CD4-positive, alpha-beta T cell treated with Interleukin-17A for 4 hours (primary cell): ENCODE data around the gene SLC20A1.
"Not testable (repeated sequence)": the region's sequence is repeated elsewhere in the genome, so short reads cannot be mapped to it uniquely, and the experiment has no call there.

Source experiments
- DNase-seq: peaks from one replicate; pipeline ENCODE4 v3.0.0-alpha.2; 2020; ENCODE audit warnings: mixed read lengths

SLC20A1 gene

GRCh38 chr2:112648081-112648480 is 2.3 kb downstream of the SLC20A1 start:
- DNase-seq = no peak

DNA sequence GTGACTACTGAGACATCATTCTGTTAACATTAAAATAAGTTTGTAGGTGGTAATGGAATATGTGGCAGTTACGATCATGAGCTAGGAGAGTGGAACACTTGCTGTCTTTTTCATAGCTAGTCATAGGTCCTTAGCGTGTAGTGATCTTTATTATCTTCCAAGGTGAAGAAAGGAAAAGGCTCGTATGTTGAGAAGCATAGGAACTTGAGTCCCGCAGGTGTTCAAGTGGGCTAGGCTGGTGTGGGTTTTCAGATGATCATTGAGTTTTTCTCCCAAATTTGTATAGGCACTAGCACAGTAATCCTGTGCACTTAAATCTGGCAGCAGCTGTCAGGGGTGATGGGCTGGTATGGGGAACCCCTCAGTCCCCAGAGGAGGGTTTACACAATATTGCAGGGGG is 10.9 kb downstream of the SLC20A1 start:
- DNase-seq = no peak

GRCh38 chr2:112658301-112658700 is 12.6 kb downstream of the SLC20A1 start:
- DNase-seq = no peak

DNA sequence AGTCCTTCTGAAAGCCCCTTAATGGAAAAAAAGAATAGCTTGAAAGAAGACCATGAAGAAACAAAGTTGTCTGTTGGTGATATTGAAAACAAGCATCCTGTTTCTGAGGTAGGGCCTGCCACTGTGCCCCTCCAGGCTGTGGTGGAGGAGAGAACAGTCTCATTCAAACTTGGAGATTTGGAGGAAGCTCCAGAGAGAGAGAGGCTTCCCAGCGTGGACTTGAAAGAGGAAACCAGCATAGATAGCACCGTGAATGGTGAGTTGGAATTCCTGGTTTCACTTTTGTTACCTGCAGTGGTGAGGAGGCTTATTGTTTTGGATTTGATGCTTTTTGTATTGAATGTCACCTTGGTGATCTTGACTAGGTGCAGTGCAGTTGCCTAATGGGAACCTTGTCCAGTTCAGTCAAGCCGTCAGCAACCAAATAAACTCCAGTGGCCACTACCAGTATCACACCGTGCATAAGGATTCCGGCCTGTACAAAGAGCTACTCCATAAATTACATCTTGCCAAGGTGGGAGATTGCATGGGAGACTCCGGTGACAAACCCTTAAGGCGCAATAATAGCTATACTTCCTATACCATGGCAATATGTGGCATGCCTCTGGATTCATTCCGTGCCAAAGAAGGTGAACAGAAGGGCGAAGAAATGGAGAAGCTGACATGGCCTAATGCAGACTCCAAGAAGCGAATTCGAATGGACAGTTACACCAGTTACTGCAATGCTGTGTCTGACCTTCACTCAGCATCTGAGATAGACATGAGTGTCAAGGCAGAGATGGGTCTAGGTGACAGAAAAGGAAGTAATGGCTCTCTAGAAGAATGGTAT is 13.3 kb downstream of the SLC20A1 start:
- no peak for DNase-seq

- no peak for DNase-seq
Observed at GRCh38 chr2:112660138-112660537, 14.4 kb downstream of the SLC20A1 start.

- DNase-seq = no peak
Observed at GRCh38 chr2:112661656-112662305, 16.0 kb downstream of the SLC20A1 start.

GRCh38 chr2:112662704-112663103 is 17.0 kb downstream of the SLC20A1 start:
- DNase-seq = no peak

DNA sequence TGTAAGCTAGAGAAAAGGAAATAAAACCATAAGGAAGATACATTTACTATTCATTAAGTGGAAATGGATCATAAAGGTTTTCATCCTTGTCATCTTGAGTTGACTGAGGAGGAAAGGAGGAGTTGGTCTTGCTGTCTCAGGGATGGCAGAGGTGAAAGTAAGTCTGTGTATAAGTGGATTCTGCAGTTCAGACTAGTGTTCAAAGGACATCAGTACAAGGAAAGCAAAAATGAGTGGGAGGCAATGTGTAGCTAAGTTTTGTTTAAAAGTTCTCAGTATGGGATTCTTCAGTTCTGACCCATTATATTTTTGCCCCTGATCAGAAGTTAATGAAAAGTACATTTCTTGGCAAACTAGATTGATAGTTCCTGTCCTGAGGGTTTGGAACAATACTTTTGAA is 18.9 kb downstream of the SLC20A1 start:
- DNase-seq = no peak

DNA sequence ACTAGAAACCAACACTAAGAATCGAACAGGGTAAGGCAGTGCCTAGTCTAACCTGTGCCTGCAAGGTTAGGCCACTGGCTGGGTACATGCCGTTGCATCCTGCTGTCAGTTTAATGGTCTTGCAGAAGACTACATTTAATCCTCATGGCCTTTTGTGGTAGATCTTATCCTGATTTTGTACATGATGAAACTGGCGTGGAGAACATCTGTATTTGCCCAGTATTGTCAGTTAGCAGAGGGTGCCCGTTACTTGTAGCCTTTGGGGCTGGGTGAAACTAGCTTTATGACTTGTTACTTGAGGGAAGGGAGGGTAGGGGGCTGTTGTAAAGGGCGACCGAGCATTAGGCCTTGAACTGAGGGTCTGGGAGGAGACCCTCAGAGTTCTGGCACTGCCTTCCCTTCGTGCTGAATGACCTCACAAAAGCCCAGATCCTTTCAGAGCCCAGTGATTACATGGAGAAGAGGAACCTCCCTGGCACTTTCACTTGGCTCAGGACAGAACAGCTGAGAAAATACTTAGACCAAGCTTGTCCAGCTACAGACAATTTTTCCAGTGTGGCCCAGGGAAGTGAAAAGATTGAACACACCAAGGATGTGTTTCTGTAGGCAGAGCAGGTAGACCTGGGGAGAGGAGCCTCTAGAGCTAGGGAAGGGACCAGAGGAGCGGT is 19.5 kb downstream of the SLC20A1 start:
- DNase-seq = no peak

GRCh38 chr2:112666761-112667122 is 21.0 kb downstream of the SLC20A1 start:
- DNase-seq = no peak

- not testable (repeated sequence) for DNase-seq
Observed at GRCh38 chr2:112667540-112667939, 21.8 kb downstream of the SLC20A1 start.

DNA sequence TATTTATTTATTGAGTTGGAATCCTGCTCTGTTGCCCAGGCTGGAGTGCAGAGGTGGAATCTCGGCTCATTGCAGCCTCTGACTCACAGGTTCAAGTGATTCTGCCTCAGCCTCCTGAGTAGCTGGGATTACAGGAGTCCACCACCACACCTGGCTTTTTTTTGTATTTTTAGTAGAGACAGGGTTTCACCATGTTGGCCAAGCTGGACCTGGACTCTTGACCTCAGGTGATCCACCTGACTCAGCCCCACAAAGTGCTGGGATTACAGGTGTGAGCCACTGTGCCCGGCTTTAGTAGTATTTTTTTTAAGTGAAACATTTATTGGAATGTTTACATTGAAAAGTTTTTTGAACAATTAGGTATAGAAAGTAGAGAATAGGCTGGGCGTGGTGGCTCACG is 23.9 kb downstream of the SLC20A1 start:
- no peak for DNase-seq

DNA sequence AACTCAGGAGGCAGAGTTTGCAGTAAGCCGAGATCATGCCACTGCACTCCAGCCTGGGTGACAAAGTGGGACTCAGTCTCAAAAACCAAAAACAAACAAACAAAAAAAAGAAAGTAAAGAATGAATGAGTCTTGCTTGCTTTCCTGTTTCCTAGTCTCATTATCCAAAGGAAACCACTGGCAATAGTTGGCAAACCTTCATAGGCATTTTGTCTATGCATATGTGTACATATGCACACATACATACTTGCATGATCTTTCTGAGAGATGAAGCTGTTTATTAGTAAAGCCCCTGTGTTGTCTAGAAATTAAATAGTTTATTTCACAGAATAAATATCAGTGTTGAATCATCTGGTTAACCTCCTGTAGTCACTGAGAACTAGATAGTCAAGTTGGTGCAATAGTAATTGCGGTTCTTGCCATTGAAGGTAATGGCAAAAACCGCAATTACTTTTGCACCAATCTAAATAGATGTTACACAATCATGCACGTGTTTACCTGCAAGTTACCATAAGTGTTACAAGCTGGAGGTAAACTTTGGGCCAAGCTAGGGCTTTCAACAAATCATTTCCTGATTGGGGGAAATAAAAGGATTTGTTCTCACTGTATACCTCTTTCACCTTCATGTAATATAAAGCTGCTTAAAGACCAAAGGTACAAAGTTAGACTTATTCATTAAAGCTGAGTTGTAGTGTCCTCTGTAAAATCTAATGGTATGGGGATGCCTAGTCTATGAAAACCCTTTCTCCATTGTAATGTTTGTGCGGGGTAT is 24.7 kb downstream of the SLC20A1 start:
- DNase-seq = no peak

- no peak for DNase-seq
Observed at GRCh38 chr2:112671801-112672200, 26.1 kb downstream of the SLC20A1 start.

- no peak for DNase-seq
Observed at GRCh38 chr2:112673008-112673407, 27.3 kb downstream of the SLC20A1 start.

- DNase-seq = no peak
Observed at GRCh38 chr2:112674229-112674628, 28.5 kb downstream of the SLC20A1 start.

GRCh38 chr2:112679484-112679883 is 33.7 kb downstream of the SLC20A1 start:
- no peak for DNase-seq

- no peak for DNase-seq
Observed at GRCh38 chr2:112680666-112681101, 34.9 kb downstream of the SLC20A1 start.

DNA sequence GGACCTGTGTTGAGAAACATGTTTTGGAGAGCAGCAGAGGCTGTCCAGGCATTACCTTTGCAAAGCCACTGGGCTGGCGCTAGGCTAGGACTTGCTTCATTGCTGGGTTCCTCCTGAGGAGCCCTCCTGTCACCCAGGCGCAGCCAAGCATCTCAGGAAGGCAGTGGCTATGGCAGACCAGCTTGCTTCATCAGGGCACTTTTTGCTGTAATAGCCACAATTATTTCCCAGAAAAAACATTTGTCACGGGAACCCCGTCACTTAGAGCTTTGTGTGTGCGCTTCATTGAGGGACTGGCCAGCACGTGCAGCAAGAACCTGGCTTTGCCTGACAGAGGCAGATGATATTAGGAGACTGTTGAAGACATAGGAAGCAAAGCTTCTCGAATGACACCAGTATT is 36.4 kb downstream of the SLC20A1 start:
- no peak for DNase-seq

DNA sequence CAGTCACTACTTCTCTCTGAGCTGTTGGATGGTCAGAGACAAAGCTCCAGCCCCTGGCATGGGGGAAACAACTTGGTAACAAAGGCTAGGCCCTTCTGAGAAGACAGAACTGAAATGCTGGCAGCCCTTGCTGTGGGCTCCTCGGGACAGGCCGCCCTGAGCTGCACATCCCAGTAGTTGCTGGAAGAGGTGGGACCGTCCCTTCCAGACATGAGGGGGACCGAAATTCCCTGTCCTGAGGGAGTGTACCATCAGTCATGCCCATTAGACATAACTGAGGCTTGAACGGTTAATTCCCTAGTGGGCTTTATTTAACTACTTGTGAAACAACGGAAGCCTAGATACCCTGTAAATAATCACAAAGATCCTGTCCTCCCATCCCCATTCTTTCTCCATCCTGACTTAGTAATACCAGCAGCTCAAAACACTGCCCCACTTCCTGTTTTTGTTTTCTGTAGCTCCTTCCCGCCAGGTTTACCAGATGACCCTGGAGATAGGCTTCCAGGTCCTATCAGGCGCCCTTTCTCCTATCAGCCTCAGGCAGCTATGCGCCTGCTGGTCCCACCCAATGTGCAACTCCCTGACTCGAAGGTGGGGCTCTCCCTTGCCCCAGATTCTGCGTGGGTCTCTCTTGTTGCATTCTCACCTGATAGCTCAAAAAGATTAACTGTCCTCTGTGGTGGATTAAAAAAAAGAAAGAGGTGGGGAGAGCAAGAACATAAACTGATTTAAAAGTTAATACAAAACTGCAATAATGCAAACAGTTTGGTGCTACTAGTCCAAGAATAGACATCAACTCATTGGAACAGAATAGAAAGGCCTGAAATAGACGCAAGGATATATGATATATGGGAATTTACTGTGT is 38.0 kb downstream of the SLC20A1 start:
- DNase-seq = no peak

GRCh38 chr2:112684415-112684775 is 38.7 kb downstream of the SLC20A1 start:
- no peak for DNase-seq

GRCh38 chr2:112685271-112685884 is 39.6 kb downstream of the SLC20A1 start:
- no peak for DNase-seq
